Fibroblast of mammary gland (primary cell): ENCODE results near the gene SMAP2.

ENCODE experiments used
- DNase-seq: peaks from one replicate; pipeline ENCODE4 v3.0.0-alpha.2; 2010; ENCODE audit warnings: low read depth
- H3K4me3 ChIP-seq: 2 replicates; pipeline ENCODE4 v1.5.1; 2011; ENCODE audit warnings: low read depth, mild to moderate bottlenecking, low read length, moderate library complexity; ENCODE audit not compliant: control insufficient read depth
- TF ChIP-seq, protein P1 (sequence below): conservative IDR thresholded peaks from 2 replicates; pipeline ENCODE4 v1.5.1; 2011; ENCODE audit warnings: low read depth, low read length, inconsistent platforms; ENCODE audit not compliant: control insufficient read depth, insufficient read depth

Gene SMAP2

DNA sequence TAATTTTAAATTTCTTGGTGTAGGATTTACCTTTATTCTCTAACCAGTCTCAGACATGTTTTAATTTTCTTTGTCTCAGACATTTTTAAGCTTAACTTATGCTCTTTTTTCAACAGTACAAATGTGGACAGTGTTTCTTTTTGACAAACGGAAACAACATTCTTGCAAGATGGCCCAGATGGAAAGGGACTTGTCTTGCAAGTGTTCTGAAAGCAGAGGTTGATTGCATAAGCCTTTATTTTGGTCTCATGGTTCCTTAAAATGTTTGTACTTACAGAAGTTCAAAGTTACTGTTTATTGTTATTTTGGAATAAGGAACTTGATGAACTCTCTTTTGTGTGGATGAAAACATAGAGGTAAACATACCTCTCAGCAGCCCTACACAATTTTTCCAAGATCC is 22.9 kb downstream of the SMAP2 start:
- TF ChIP-seq, protein P1, sequence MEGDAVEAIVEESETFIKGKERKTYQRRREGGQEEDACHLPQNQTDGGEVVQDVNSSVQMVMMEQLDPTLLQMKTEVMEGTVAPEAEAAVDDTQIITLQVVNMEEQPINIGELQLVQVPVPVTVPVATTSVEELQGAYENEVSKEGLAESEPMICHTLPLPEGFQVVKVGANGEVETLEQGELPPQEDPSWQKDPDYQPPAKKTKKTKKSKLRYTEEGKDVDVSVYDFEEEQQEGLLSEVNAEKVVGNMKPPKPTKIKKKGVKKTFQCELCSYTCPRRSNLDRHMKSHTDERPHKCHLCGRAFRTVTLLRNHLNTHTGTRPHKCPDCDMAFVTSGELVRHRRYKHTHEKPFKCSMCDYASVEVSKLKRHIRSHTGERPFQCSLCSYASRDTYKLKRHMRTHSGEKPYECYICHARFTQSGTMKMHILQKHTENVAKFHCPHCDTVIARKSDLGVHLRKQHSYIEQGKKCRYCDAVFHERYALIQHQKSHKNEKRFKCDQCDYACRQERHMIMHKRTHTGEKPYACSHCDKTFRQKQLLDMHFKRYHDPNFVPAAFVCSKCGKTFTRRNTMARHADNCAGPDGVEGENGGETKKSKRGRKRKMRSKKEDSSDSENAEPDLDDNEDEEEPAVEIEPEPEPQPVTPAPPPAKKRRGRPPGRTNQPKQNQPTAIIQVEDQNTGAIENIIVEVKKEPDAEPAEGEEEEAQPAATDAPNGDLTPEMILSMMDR: no peak

DNA sequence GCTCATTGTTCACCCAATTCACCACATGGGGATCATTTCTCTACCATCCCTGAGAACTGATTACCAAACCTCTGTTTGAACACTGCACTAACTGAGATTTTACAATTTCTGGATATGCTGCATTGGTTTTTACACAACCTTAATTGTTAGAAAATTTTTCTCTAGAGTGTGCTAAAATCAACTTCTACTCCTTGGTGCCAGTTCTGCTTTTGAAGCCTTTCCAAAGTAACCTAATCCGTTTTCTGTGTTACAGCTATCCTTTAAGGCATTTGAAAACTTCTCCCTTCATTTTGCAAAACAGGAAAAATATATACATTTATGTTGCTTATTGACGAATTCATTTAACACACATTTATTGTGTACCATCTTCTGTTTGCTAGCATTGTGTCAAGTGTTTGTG is 23.7 kb downstream of the SMAP2 start:
- no peak overlapping the region for H3K4me3 ChIP-seq
- TF ChIP-seq, protein P1: no peak
- DNase-seq: no peak

More for the DNA sequence above, 22.9 kb downstream of the SMAP2 start:
- no peak for DNase-seq
- H3K4me3 ChIP-seq: no peak overlapping the region

DNA sequence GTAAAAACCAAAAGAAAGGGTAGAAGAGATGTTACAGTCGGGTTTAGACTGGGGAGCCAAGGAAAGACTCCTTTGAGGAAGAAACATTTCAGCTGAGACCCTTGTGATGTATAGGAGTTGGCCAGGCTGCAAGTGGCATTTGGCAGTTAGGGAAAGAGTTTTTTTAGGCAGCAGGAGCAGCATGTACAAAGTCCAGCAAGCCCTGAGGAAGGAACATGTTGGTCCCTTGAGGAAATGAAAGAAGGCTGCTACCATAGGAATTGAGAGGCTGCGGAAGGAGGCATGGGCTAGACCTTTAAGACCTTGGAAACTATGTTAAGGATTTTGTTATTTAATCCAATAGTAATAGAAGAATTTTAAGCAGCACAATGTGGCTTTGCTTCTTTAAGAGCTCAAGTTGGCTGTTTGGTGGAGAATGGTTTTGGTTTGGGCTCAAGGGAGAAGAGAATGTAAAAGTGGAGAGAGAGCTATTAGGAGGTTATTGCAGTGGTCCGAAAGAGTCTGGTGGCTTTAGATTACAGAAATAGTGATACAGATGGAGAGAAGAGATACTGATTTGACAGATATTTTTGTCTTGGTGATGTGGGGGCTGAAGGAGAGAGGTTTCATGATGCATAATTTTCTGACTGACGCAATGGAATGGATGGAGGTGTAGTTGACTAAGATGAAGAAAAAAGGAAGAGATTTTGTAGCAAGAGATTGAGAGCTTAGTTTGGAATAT is 26.6 kb downstream of the SMAP2 start:
- TF ChIP-seq, protein P1: no peak
- no peak overlapping the region for H3K4me3 ChIP-seq
- no peak for DNase-seq

DNA sequence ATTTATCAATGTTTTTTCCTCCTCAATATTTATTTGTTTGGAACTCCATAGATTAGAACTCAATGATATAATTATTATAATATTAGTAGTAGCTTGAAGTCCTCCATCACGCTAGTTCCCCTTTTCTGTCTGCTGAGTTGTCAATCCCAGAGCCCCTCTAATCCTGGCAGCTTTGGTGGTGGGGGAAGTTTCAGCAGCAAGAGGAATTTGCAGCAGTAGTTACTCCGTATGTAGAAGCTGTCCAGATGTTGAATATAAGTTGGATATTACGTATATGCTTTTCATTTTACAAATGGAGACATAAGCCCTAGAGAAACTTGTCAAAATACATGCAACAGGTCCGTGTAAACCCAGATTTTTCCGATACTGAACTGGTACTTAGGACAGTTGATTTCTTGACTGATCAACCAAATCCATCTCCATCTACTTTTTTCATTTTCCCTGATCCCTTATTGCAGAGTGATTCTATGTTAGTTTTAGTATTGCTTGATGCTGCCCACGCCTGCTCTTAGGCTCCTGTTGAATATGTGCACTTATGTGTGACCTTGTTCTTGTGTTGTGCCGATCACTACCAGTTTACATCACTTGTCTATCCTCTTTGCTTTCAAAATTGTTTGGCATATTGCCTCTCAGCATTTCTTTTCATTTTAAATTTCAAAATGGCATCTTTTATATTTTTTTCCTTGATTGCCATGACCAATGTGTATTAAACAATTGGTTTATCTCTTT is 28.1 kb downstream of the SMAP2 start:
- TF ChIP-seq, protein P1: no peak
- no peak overlapping the region for H3K4me3 ChIP-seq

DNA sequence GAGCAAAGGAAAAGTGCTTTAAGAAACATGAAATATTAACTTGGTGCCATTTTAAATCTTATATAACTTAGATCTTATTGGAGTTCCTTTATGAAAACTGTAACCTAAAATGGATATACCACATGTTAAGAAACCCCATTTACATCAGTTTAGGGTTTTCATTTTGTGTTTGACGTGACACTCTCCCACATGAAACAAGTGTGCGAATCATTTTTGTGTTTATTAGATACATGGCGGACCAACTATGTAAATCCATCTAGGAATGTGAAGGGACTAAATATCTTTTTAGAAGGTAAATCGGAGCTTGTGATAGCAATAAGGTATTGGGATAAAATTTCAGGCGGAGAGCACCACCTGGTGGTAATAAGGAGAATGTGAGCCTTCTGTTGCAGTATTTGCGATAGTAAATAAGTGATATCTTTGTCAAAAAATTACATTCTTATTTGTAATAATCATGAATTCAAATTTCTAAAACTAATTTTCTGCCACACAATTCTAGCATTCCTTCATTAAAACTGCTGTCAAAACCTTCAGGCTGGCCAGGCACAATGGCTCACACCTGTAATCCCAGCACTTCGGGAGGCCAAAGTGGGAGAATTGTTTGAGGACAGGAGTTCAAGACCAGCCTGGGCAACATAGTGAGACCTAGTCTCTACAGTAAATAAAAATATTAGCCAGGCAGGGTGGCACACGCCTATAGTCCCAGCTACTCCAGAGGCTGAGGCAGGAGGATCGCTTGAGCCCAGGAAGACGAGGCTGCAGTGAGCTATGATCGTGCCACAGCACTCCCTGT is 31.3 kb downstream of the SMAP2 start:
- TF ChIP-seq, protein P1: peak; percentile 74
- peak; percentile 77 for DNase-seq
- H3K4me3 ChIP-seq: no peak overlapping the region

More for the DNA sequence above, 28.1 kb downstream of the SMAP2 start:
- DNase-seq: no peak

DNA sequence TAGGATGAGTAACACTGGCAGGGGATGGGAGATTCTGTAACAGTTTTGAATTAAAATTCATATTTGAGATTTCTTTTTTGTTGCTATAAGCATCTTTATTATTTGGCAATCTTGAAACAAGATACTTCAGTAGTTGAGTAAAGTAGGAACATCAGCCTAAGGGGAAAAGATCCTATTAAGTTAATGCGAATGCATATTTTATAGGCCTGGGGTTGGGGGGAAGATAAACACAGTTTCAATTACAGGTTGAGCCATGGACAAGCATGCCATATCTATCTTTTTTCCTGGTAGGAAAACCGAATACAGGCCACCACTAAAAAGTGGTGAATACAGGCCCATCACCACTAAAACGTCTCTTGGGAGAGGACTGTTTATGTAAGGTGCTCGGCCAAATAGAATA is 32.3 kb downstream of the SMAP2 start:
- no peak overlapping the region for H3K4me3 ChIP-seq
- no peak for DNase-seq
- TF ChIP-seq, protein P1: no peak
